Ovary (tissue), 3 donors: Measurements from ENCODE around the gene KRTAP9-6.
"Not testable (repeated sequence)": the region's sequence is repeated elsewhere in the genome, so short reads cannot be mapped to it uniquely, and the experiment has no call there.

Source experiments
- EP300 ChIP-seq: sonication (generic); formaldehyde crosslinking; IDR thresholded peaks from one replicate; pipeline ENCODE4 v1.6.1; 2017; ENCODE audit warnings: antibody characterized with exemption
- POLR2A ChIP-seq: fragments of 450-650 bp; IDR thresholded peaks from one replicate; pipeline ENCODE4 v1.6.1; 2017; ENCODE audit warnings: antibody characterized with exemption, mild to moderate bottlenecking, moderate library complexity
- TF ChIP-seq, protein P1 (sequence below), 3 donors: fragments of 450-650 bp in 2 of 3; fragments of 200-600 bp in 1 of 3; IDR thresholded peaks; one replicate each; pipeline versions ENCODE4 v1.5.1 to v1.8.0; 2016 to 2022; ENCODE audit warnings: antibody characterized with exemption in 3 of 3, mild to moderate bottlenecking in 1 of 3
- donor health status: DM: no; HTN: no; CAD: no.

GRCh38 chr17:41226598-41227095 lies 38.5 kb upstream of the KRTAP9-6 start, which contains the start of gene KRTAP9-2:
- TF ChIP-seq, protein P1, sequence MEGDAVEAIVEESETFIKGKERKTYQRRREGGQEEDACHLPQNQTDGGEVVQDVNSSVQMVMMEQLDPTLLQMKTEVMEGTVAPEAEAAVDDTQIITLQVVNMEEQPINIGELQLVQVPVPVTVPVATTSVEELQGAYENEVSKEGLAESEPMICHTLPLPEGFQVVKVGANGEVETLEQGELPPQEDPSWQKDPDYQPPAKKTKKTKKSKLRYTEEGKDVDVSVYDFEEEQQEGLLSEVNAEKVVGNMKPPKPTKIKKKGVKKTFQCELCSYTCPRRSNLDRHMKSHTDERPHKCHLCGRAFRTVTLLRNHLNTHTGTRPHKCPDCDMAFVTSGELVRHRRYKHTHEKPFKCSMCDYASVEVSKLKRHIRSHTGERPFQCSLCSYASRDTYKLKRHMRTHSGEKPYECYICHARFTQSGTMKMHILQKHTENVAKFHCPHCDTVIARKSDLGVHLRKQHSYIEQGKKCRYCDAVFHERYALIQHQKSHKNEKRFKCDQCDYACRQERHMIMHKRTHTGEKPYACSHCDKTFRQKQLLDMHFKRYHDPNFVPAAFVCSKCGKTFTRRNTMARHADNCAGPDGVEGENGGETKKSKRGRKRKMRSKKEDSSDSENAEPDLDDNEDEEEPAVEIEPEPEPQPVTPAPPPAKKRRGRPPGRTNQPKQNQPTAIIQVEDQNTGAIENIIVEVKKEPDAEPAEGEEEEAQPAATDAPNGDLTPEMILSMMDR (IDR thresholded peaks at IDR 0.05): not testable (repeated sequence)
- not testable (repeated sequence) for TF ChIP-seq EP300, POLR2A
